Activated CD4-positive, alpha-beta T cell treated with anti-CD3 and anti-CD28 coated beads for 4 hours (primary cell): ENCODE measurements around the gene PTDSS2.
A peak's percentile ranks its signal among the peaks of the same experiment; 100 is the strongest.

Source experiments
- DNase-seq, 2 donors: peaks; one replicate each; pipeline ENCODE4 v3.0.0-alpha.2; 2020

Gene PTDSS2

DNA sequence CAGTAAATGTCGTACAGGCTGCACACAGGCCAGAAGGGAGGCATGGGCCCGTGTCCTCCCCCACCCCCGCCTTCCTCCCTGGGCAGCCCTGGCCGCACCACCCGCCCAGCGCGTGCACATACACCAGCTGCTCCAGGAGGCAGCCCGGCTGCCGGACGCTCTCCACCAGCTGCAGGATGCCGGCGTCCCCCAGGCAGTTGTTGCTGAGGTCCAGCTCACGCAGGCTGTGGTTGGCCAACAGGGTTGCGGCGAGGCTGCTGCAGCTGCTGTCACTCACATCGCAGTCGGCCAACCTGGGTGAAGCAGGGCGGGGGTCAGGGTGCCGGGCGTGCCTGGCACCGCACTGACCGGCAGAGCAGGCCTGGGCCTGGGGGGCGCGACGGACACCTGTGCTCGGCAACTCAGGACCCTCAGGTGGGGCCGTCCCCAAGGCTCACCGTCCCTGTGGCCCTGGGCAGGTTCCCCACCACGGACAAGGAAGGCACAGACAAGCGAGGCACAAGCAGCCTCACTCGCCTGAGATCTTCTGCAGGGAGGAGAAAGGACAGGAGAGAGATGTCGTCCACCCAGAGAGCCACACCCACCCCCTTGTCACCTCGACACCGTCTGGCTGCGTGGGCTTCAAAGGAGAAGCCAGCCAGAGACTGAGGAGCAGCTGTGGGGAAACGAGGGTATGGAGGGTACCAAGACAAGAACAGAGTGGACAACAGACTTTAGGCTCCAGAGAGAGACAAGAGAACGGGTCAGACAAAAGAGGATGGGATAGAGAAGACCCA lies 44.9 kb downstream of the PTDSS2 start:
- DNase-seq: no peak

GRCh38 chr11:495537-495931 lies 45.5 kb downstream of the PTDSS2 start:
- DNase-seq: no peak

- no peak for DNase-seq
Measured at GRCh38 chr11:496834-497564, 46.9 kb downstream of the PTDSS2 start.

GRCh38 chr11:497565-498296 lies 47.7 kb downstream of the PTDSS2 start:
- no peak for DNase-seq

DNA sequence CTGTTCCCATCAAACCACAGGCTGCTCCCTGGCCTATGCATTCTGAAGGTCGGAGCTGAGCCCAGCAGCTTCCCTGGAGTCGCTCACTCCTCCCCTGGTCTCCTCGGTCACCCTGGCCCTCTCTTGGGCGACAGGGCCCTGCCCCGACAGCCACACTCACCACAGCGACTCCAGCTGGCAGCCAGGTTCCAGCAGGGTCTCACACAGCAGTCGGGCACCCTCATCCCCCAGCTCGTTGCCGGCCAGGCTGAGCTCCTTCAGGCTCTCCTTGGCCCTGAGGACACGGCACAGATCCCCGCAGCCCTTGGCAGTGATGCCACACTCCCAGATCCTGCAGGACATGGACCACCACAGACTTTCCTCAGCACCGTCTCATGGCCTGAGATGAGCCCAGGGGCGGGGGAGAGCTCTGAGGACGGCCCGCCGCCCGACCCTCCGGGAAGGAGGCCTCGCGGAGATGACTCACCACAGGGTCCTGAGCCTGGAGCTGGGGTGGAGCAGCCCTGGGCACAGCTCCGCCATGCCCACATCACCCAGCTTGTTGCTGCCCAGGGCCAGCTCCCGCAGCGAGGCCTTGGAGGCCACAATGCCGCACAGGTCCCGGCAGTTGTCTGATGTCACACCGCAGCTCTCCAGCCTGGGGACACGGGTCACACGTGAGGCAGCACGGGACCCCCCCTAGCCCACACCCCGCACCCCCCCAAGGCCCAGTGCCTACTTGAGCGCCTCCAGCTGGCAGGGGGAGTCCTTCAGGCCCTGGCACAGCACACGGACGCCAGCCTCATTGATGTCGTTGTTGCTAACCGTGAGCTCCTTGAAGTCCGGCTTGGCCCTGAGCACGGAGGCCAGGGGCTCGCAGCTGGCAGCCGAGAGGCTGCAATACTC lies 48.5 kb downstream of the PTDSS2 start:
- DNase-seq: no peak

DNA sequence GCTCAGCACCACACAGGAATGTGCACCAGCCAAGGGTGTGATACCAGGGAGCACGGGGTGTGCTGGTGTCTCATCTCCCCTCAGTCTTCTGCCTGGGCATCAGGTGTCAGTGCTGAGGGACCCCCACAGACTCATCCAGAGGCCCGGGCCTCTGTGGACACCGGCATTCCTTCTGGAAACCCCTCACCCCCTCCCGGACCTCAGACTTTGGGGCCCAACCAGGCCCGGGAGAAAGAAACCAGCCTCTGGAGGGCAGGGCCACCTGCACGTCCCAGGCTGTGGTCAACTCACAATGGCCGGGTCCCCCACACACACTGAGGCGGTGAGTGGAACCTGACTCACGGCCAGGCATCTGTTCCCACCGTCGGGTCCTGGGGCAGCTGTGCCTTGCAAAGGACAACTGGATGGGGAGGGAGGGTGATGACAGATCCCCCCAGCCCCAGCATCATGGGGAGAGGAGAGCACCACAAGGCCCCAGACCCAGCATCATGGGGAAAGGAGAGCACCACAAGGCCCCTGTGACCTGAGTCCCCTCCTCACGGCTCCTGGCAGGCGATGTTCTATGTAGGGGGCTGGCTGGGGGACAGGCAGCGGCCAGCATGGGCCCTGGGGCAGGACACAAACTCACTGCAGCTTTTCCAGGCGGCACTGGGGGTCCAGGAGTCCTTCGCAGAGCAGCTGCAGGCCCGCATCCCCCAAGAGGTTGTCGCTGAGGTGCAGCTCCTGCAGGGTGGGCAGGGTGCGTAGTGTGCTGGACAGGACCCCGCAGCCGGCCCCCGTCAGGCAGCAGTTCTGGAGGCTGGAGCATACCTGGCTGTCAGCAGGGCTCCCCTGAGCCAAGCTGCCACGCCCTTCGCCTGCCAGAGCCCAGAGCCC lies 49.4 kb downstream of the PTDSS2 start:
- no peak for DNase-seq

DNA sequence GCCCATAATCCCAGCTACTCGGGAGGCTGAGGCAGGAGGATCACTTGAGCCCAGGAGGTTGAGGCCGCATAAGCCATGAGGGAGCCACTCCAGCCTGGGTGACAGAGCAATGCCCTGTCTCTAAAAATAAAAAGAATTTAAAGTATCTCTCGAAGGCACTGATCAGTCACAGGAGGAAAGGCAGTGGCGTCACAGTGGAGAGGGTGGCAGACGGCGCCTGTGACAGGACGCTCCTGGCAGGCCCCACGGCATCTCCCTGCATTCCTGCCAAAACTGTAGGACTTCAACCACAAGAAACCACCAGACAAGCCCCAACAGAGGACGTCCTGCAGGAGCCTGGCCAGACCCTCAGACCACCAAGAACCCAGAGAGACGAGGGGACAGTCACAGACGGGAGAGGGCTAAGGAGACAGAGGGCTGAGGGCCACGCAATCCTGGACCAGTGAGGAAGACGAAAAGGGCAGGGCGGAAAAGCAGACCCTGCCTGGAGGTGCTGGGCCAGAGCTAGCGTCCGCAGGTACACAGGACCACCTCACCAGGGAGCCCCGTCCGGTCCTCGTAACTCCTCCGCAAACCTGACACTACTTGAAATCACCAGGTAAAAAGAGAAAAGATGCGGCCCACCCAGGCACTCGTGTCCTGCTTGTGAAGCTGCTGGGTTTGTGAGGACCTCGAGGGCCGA lies 51.1 kb downstream of the PTDSS2 start:
- DNase-seq: no peak

DNA sequence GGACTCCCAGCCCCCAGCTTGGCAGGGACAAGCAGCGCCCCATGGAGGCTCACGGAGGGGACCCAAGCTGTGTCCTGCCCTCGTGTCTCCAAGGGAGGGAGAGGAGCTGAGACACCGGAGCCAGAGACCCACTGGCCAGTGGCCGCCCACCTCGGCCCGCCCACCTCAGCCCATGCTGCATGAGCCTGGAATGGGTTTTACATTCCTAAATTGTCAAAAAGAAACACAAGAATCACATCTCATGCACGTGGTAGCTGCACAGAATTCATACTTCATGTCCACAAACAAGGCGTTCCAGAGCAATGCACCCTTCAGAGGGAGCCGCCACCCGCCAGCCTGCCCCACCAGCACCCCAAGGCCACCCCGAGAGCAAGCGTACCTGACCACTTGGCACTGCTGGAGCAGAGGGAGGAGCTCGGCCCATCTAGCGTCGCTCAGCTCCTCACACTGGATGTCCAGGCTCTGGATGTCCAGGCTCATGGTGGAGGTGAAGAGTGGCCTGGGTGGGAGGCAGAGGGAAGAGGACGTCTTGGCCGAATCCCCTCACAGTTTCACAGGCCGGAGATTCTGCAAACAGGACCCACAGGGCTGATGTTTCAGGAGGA lies 51.7 kb downstream of the PTDSS2 start:
- no peak for DNase-seq

DNA sequence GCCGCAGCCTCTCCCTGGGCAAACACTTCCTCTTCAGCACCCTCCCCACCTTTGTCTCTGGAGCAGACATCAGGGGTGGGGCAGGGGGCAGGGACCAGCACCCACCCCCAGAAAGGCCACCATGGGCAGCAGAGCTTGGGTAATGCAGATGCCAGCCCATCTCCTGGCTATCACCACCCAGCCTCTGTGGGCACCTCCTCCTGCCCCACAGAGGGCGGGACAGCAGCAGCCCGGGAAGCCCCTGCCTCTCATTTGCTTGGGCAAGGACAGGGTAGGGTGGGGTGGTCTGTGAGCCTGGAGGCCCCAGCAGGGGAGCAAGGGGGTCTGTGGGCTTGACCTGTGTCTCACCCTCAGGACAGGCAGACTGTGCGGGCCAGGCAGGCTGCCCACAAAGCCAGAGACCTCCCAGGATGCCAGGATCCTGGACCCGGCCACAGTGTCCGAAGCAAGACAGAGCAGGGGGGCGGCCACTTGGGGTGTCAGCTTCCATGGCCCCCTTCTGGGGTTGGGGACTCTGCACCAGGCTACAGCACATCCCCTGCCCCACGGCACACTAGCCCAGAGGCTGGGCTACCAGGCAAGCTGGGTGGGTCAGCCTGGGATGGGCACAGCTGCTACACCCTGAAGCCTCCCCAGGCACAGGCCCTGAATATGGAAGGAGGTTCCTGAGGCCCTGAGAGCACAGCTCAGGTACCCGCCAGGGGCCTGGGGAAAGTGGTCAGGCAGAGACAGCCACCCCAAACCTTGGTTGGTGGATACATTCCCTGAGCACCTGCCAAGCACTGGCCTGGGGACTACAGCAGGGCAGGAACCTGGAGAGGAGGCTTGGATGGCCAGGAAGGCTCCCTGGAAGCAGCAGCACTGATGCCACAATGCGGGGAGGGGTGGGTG lies 52.5 kb downstream of the PTDSS2 start:
- DNase-seq: no peak

DNA sequence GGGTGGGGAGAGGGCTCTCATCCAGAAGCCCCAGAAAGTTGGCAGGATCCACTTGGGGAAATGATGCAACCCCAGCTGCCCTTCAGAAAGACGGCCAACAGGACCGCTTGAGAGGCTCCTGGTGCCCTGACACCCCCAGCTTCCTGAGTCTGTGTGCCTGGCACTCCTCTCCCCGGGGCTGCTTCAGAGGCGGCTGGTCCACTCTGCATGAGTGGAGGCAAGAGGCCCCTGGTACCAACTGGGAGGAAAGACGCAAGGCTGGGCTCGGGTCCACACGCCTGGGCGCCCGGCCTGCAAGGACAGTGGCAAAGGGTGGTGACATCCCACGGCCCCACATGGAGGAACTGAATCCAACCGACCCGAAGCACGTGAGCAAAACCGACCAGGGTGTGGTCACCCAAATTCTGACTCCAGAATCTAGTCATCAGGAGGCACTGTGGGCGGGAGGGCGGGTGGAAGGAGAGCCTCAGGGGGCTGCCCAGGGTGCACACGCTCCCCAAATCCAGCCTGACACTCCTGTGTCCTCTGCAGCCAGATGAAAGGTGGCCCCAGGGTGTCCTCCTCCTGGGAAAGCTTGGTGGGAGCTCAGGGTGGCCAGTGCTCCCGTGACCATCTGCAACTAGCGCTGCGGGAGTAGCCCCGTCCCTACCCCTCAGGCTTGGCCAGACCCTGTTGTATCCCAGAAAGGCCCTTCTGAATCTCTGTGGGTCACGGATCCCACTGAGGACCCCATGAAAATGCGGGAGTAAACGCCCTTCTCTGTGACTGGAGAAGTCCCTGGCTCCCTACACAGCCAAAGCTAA lies 53.3 kb downstream of the PTDSS2 start:
- DNase-seq: no peak

DNA sequence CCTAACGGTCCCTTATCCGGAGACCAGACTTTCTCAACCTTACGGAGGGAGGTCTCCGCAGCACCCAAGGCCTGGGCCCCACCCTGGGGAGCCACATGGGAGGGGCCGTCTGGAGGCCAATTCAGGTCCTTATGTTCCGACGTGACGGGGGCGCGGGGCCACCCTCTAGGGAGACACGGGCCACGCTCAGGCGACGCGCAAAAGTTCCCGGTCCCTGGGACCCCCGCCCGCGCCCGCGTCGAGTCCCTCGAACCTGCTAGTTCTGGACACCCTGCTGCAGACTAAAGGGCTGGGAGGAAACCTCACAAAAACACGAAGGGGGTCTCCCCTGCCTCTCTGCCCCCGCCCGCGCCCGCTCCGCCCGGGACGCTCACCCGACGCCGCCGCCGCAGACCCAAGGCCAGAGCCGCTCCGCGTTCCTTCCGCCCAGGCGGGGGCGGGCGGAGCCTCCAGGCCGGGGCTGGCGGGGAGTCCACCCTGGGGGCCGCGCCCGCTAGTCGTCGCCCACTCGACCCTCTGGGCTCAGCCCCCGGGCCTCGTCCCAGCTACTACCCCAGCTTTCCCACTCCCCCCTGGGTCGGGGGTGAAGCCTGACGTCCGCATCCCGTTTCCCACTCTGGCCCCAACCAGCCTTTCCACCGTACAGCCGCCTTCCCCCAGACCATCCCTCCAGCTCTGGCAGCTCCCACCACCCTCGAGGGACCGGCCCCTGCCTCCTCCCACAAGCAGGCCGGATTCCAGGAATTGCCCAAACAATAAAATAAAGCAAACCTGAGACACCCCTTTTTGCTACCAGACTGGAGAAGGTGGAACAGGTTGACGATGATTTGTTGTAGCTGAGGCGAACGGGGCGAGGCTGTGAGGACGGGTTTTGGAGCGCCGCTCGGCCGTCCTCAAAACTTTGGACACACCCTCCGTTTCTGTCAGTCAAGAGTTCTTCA lies 54.2 kb downstream of the PTDSS2 start:
- DNase-seq: no peak

GRCh38 chr11:504994-505344 lies 54.9 kb downstream of the PTDSS2 start:
- no peak for DNase-seq

- peak; percentile 95 to 97 for DNase-seq
Measured at GRCh38 chr11:506238-506994, 56.3 kb downstream of the PTDSS2 start.

- DNase-seq: peak; percentile 99 to 100
Measured at GRCh38 chr11:506995-507726, 57.1 kb downstream of the PTDSS2 start, which contains the start of gene RNH1. RNH1 (minus strand) TSS chr11:507242; CDS start chr11:502162, 5,080 bp downstream.

GRCh38 chr11:507727-508515 lies 57.8 kb downstream of the PTDSS2 start:
- DNase-seq: no peak
